Keratinocyte (primary cell): Measurements from ENCODE around the gene PARP3. TPM values are rescaled to one million over a fixed set of nuclear protein-coding genes. Genes with fewer than 3 reads are reported as not detected.
A peak's percentile ranks its signal among the peaks of the same experiment; 100 is the strongest.

Source experiments
- DNase-seq: peaks from one replicate; pipeline ENCODE4 v3.0.0-alpha.2; 2011; ENCODE audit warnings: low read depth, missing footprints, low spot score
- FAIRE-seq: peaks from 2 replicates; lab custom pipeline; 2011; peaks lifted over from hg19 to GRCh38; lab: Jason Lieb, UNC
- H2AFZ ChIP-seq: 2 replicates; pipeline ENCODE4 v1.6.0; 2012; ENCODE audit warnings: low read length, control low read depth, inconsistent platforms; ENCODE audit not compliant: control insufficient read depth
- H3K27ac ChIP-seq: 2 replicates; pipeline ENCODE4 v1.5.1; 2011; ENCODE audit warnings: low read length; ENCODE audit not compliant: control insufficient read depth, insufficient read depth
- H3K27me3 ChIP-seq: 3 replicates; pipeline ENCODE4 v1.6.0; 2011; ENCODE audit warnings: low read length; ENCODE audit not compliant: control insufficient read depth, insufficient read depth; ENCODE audit errors: extremely low read depth
- H3K36me3 ChIP-seq, 2 experiments: 2 replicates in 1 of 2; 3 replicates in 1 of 2; pipeline ENCODE4 v1.5.1; 2011; ENCODE audit warnings: low read length in 2 of 2, mild to moderate bottlenecking in 1 of 2; ENCODE audit not compliant: control insufficient read depth in 2 of 2, insufficient read depth in 2 of 2; ENCODE audit errors: extremely low read depth in 1 of 2
- H3K4me1 ChIP-seq: 3 replicates; pipeline ENCODE4 v1.5.1; 2011; ENCODE audit warnings: low read length; ENCODE audit not compliant: control insufficient read depth, insufficient read depth; ENCODE audit errors: extremely low read depth
- H3K4me2 ChIP-seq: 3 replicates; pipeline ENCODE4 v1.6.0; 2011; ENCODE audit warnings: low read depth, low read length; ENCODE audit not compliant: control insufficient read depth, insufficient read depth; ENCODE audit errors: extremely low read depth
- H3K4me3 ChIP-seq, 3 experiments: fragments of 200-600 bp in 1 of 3; sonication (generic) in 1 of 3; 2 replicates in 2 of 3; 3 replicates in 1 of 3; pipeline ENCODE4 v1.5.1; 2011 to 2016; ENCODE audit warnings: low read length in 3 of 3, mild to moderate bottlenecking in 3 of 3, control low read depth in 2 of 3, inconsistent platforms in 1 of 3, low read depth in 1 of 3, mixed read lengths in 1 of 3, mixed run types in 1 of 3, moderate library complexity in 1 of 3; ENCODE audit not compliant: control insufficient read depth in 2 of 3, insufficient read depth in 2 of 3; ENCODE audit errors: extremely low read depth in 1 of 3
- H3K79me2 ChIP-seq: 2 replicates; pipeline ENCODE4 v1.6.0; 2012; ENCODE audit warnings: low read length; ENCODE audit not compliant: control insufficient read depth, insufficient read depth
- H3K9ac ChIP-seq: 3 replicates; pipeline ENCODE4 v1.6.0; 2011; ENCODE audit warnings: low read length; ENCODE audit not compliant: control insufficient read depth, insufficient read depth; ENCODE audit errors: extremely low read depth
- H3K9me1 ChIP-seq: 3 replicates; pipeline ENCODE4 v1.6.0; 2011; ENCODE audit warnings: low read length; ENCODE audit not compliant: control insufficient read depth, insufficient read depth; ENCODE audit errors: extremely low read depth
- H3K9me3 ChIP-seq: 2 replicates; pipeline ENCODE4 v1.5.1; 2012; ENCODE audit warnings: low read depth, low read length; ENCODE audit not compliant: control insufficient read depth
- H4K20me1 ChIP-seq: 3 replicates; pipeline ENCODE4 v1.6.0; 2011; ENCODE audit warnings: low read length; ENCODE audit not compliant: control insufficient read depth, insufficient read depth; ENCODE audit errors: extremely low read depth
- EZH2 ChIP-seq: IDR thresholded peaks from one replicate; pipeline ENCODE4 v1.6.1; 2012; ENCODE audit warnings: inconsistent platforms, mild to moderate bottlenecking, low read length, moderate library complexity
- dilution Hi-C: fragments of 300-500 bp; cut with MboI; formaldehyde crosslinking; loops from one replicate; pipeline ENCODE4 v1.7.0; 2020; ENCODE audit warnings: low sequenced_read_pairs; ENCODE audit not compliant: extremely low pct_ligation_motif_present
- polyA plus RNA-seq, 5 experiments: library from polyadenylated mRNA; depleted of rRNA in 3 of 5; stranded (reverse) in 3 of 5; stranded (forward) in 1 of 5; unstranded in 1 of 5; fragments of >200 nt; gene quantifications; 1 replicate in 1 of 5; 2 replicates in 3 of 5; 3 replicates in 1 of 5; pipeline versions ENCODE4 v1.2.1 to v1.2.3, GENCODE V29; 2011 to 2012; ENCODE audit warnings: missing spikeins in 2 of 5, low read depth in 1 of 5, low replicate concordance in 1 of 5
- small RNA-seq, 3 experiments: library from RNA; depleted of rRNA; stranded (forward); fragments of <200 nt; gene quantifications; one replicate each; pipeline ENCODE3, GENCODE V24; 2012; ENCODE audit warnings: low read depth in 3 of 3, low replicate concordance in 1 of 3; ENCODE audit not compliant: insufficient read length in 3 of 3
- TF ChIP-seq, protein P1 (sequence below), 3 experiments: IDR thresholded peaks in 1 of 3; conservative IDR thresholded peaks in 1 of 3; optimal IDR thresholded peaks in 1 of 3; 2 replicates in 2 of 3; 3 replicates in 1 of 3; pipeline versions ENCODE3 to v1.5.1; 2011; ENCODE audit warnings: low read length in 3 of 3, mild to moderate bottlenecking in 3 of 3, moderate library complexity in 2 of 3, control low read depth in 1 of 3, inconsistent platforms in 1 of 3; ENCODE audit not compliant: insufficient read depth in 2 of 3; ENCODE audit errors: extremely low read depth in 1 of 3

PARP3 gene
- polyA plus RNA-seq, 1 donor (not counting 4 experiments of a cell fraction or from before 2014, with no cell fraction given): 6.4 TPM

DNA sequence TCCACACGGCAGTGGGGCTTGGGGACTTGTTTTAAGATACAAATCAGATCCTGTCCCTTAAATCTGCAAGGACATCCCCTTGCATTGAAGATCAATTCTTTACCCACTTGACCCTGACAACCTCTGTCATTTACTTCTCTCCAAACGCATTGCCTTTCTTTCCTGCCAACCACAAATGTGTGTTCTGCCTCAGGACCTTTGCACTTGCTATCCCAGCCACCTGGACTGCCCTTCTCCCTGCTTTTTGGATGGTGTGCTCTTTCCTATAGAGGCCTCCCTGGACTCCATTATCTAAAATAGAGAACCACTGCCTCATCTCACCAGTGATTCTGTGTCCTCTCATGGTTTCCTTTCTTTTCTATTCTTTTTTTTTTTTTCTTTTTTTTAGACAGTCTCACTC is 55.0 kb downstream of the PARP3 start:
- H2AFZ ChIP-seq: no peak overlapping the region
- no peak overlapping the region for H3K27ac ChIP-seq
- no peak overlapping the region for H3K4me3 ChIP-seq
- no peak for TF ChIP-seq EZH2
- TF ChIP-seq, protein P1, sequence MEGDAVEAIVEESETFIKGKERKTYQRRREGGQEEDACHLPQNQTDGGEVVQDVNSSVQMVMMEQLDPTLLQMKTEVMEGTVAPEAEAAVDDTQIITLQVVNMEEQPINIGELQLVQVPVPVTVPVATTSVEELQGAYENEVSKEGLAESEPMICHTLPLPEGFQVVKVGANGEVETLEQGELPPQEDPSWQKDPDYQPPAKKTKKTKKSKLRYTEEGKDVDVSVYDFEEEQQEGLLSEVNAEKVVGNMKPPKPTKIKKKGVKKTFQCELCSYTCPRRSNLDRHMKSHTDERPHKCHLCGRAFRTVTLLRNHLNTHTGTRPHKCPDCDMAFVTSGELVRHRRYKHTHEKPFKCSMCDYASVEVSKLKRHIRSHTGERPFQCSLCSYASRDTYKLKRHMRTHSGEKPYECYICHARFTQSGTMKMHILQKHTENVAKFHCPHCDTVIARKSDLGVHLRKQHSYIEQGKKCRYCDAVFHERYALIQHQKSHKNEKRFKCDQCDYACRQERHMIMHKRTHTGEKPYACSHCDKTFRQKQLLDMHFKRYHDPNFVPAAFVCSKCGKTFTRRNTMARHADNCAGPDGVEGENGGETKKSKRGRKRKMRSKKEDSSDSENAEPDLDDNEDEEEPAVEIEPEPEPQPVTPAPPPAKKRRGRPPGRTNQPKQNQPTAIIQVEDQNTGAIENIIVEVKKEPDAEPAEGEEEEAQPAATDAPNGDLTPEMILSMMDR (optimal IDR thresholded peaks at IDR 0.05 in 1 of 3, IDR thresholded peaks at IDR 0.05 in 1 of 3, conservative IDR thresholded peaks at IDR 0.05 in 1 of 3; ENCODE audit: extremely low read depth in 1 of 3, insufficient read depth in 2 of 3, low read length in 3 of 3): no peak
- H3K9me3 ChIP-seq: no peaks in the 10 kb centered on the region
- peaks cover 9% of the 10 kb centered on the region for H4K20me1 ChIP-seq
- DNase-seq (no peak), FAIRE-seq (no peak)
- H3K4me2 ChIP-seq: no peak overlapping the region
- H3K9ac ChIP-seq: no peak overlapping the region
- peaks cover 29% of the 10 kb centered on the region for H3K4me1 ChIP-seq
- peaks cover 30% of the 10 kb centered on the region for H3K79me2 ChIP-seq
- peaks cover 3% of the 10 kb centered on the region for H3K9me1 ChIP-seq
- peaks cover 20 to 24% of the 10 kb centered on the region in 2 experiments for H3K36me3 ChIP-seq
- H3K27me3 ChIP-seq: no peaks in the 10 kb centered on the region
- dilution Hi-C loops: no loop called here

DNA sequence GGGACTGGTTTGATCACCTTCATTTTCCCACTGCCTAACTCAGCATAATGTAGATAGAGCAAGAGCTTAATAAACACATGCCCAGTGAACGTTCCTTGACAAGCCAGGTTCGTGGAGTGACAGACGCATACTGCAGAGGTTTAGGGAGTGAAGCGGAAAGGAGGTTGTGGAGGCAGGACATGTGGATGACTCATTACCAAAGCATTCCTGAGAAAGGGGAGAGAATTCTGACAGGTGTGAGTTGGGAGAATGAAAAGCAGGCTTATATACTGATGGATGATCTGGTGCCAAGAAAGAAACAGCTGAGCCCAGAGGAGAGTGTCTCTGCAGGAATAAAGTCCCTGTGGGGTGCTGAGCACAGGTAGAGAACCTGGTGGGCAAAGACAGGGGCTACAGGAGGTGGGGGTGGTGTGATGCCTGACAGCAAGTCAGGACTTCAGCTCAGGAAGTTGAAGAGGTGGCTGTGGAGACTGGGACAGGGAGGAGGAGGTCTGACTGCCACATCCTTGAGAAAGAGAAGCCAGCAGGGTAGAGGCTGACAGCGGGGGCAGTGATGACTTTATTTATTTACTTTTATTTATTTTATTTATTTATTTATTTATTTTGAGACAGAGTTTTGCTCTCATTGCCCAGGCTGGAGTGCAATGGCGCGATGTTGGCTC is 55.9 kb downstream of the PARP3 start:
- Histone ChIP-seq H2AFZ (no peak overlapping the region), H3K27ac (no peak overlapping the region), H3K9me1 (no peaks in the 10 kb centered on the region), H3K4me3 (no peak overlapping the region), H3K9me3 (no peaks in the 10 kb centered on the region), H3K4me2 (peak overlapping the region; percentile 9), H3K36me3 (peaks cover 14 to 16% of the 10 kb centered on the region in 2 experiments), H4K20me1 (peaks cover 4% of the 10 kb centered on the region), H3K9ac (no peak overlapping the region), H3K27me3 (no peaks in the 10 kb centered on the region), H3K79me2 (peaks cover 23% of the 10 kb centered on the region), H3K4me1 (peaks cover 24% of the 10 kb centered on the region)
- DNase-seq (no peak), FAIRE-seq (peak; percentile 98)
- dilution Hi-C loops: no loop called here
- TF ChIP-seq EZH2: no peak
- TF ChIP-seq, protein P1 (optimal IDR thresholded peaks at IDR 0.05 in 1 of 3, IDR thresholded peaks at IDR 0.05 in 1 of 3, conservative IDR thresholded peaks at IDR 0.05 in 1 of 3; ENCODE audit: extremely low read depth in 1 of 3, insufficient read depth in 2 of 3, low read length in 3 of 3): no peak

Small RNAs within 50 kb of the gene (small RNA-seq; reads per million reads assigned to genes)
- 0 reads per million in 3 experiments for gene AC115284.1

Other genes starting within 250 kb of the PARP3 start
- gene GRM2, start 235.3 kb upstream of the PARP3 start, polyA plus RNA-seq: 0.03 to 0.07 TPM (median 0.04 TPM) in 3 replicates
- not detected in 3 replicates for gene IQCF6, start 163.1 kb upstream of the PARP3 start, polyA plus RNA-seq
- gene IQCF2, start 80.7 kb upstream of the PARP3 start, polyA plus RNA-seq: not detected in 3 replicates
- not detected in 3 replicates for gene IQCF5, start 66.8 kb upstream of the PARP3 start, polyA plus RNA-seq
- 0.12 TPM in 1 of 3 replicates, not detected in the others for gene IQCF1, start 39.0 kb upstream of the PARP3 start, polyA plus RNA-seq
- 21.8 to 34.5 TPM (median 23.8 TPM) in 3 replicates for gene RRP9, start 459 bp upstream of the PARP3 start, polyA plus RNA-seq
- not detected in 3 replicates for gene GPR62, start 13.0 kb downstream of the PARP3 start, polyA plus RNA-seq
- gene PCBP4, start 25.1 kb downstream of the PARP3 start, polyA plus RNA-seq: 25.2 to 48.7 TPM (median 35.0 TPM) in 3 replicates
- 32.8 to 57.2 TPM (median 34.7 TPM) in 3 replicates for gene ABHD14B, start 31.7 kb downstream of the PARP3 start, polyA plus RNA-seq
- 6.9 to 10.6 TPM (median 7.5 TPM) in 3 replicates for gene ABHD14A, start 32.7 kb downstream of the PARP3 start, polyA plus RNA-seq
- 71.8 to 91.8 TPM (median 76.6 TPM) in 3 replicates for gene ACY1, start 41.2 kb downstream of the PARP3 start, polyA plus RNA-seq
- 1,648 to 2,317 TPM (median 2,262 TPM) in 3 replicates for gene RPL29, start 53.5 kb downstream of the PARP3 start, polyA plus RNA-seq
- 103 to 172 TPM (median 121 TPM) in 3 replicates for gene DUSP7, start 114.2 kb downstream of the PARP3 start, polyA plus RNA-seq
- gene POC1A, start 212.1 kb downstream of the PARP3 start, polyA plus RNA-seq: 7.2 to 11.5 TPM (median 11.3 TPM) in 3 replicates